Gastrocnemius medialis (tissue), 4 donors: Measurements from ENCODE around the gene WWOX.

Source experiments
- POLR2A ChIP-seq, 2 donors: fragments of 450-650 bp; IDR thresholded peaks; one replicate each; pipeline ENCODE4 v1.6.1; 2017; ENCODE audit warnings: antibody characterized with exemption in 2 of 2, mild to moderate bottlenecking in 2 of 2, moderate library complexity in 2 of 2
- TF ChIP-seq, protein P1 (sequence below), 5 experiments: fragments of 450-650 bp in 3 of 5; fragments of 200-600 bp in 2 of 5; sonication (generic) in 2 of 5; IDR thresholded peaks in 4 of 5; conservative IDR thresholded peaks in 1 of 5; 1 replicate in 4 of 5; 2 replicates in 1 of 5; pipeline ENCODE4 v1.5.1; 2016 to 2019; ENCODE audit warnings: antibody characterized with exemption in 5 of 5, mild to moderate bottlenecking in 3 of 5, moderate library complexity in 3 of 5

DNA sequence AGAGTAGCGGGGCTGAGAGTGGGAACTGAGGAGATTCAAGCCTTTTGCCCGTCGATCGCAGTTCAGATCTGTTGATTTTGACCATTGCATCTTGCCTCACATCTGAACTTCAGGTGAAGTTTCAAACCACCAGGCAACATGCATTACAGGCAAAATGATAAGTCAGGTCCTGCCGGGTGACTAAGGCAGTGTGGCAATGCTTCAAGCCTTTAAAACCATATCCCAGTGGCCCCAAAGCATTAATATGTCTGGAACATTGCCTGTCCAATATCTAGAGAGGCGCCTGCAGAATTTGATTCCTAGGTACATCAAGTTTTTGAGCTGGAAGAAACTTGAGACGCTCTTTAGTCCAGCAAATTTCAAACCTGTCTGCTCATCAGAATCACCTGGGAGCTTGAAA lies 998.3 kb downstream of the WWOX start:
- TF ChIP-seq, protein P1, sequence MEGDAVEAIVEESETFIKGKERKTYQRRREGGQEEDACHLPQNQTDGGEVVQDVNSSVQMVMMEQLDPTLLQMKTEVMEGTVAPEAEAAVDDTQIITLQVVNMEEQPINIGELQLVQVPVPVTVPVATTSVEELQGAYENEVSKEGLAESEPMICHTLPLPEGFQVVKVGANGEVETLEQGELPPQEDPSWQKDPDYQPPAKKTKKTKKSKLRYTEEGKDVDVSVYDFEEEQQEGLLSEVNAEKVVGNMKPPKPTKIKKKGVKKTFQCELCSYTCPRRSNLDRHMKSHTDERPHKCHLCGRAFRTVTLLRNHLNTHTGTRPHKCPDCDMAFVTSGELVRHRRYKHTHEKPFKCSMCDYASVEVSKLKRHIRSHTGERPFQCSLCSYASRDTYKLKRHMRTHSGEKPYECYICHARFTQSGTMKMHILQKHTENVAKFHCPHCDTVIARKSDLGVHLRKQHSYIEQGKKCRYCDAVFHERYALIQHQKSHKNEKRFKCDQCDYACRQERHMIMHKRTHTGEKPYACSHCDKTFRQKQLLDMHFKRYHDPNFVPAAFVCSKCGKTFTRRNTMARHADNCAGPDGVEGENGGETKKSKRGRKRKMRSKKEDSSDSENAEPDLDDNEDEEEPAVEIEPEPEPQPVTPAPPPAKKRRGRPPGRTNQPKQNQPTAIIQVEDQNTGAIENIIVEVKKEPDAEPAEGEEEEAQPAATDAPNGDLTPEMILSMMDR (IDR thresholded peaks at IDR 0.05 in 4 of 5, conservative IDR thresholded peaks at IDR 0.05 in 1 of 5) = no peak
- TF ChIP-seq POLR2A (IDR thresholded peaks at IDR 0.05) = no peak
